Hepatocyte (in vitro differentiated cells): Measurements from ENCODE around the gene CUBN.

ENCODE experiments used
- EZH2 ChIP-seq: fragments of 200-600 bp; sonication (generic); IDR thresholded peaks from 2 replicates; pipeline ENCODE4 v1.6.1; 2016; ENCODE audit warnings: antibody characterized with exemption, mild to moderate bottlenecking, borderline replicate concordance
- EZH2phosphoT487 ChIP-seq: fragments of 200-600 bp; sonication (generic); IDR thresholded peaks from one replicate; pipeline ENCODE4 v1.6.1; 2018; ENCODE audit warnings: antibody characterized with exemption, mild to moderate bottlenecking, low read depth, moderate library complexity; ENCODE audit not compliant: unreplicated experiment, severe bottlenecking
- TF ChIP-seq, protein P1 (sequence below): fragments of 200-600 bp; sonication (generic); IDR thresholded peaks from 2 replicates; pipeline ENCODE4 v1.5.1; 2016; ENCODE audit warnings: antibody characterized with exemption, mild to moderate bottlenecking; ENCODE audit not compliant: poor library complexity

DNA sequence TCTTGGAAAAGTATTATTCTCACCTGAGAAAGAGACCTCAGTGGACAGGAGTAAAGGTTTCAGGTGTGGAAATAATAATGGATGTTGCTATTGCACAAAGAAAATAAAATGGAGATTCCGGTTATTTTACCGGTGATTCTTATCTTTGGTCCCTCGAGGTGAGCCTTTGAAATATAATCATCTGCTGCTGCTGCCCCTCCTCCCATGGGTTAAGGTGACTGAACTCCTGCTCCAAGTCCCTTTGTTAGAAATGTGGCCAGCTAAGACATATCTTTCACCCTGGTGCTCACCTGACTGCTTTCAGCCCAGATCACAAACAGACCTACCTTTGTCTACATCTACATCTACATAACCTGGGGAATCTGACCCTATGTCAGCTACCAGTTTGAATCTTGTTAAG, 5.7 kb downstream of the CUBN start:
- TF ChIP-seq, protein P1, sequence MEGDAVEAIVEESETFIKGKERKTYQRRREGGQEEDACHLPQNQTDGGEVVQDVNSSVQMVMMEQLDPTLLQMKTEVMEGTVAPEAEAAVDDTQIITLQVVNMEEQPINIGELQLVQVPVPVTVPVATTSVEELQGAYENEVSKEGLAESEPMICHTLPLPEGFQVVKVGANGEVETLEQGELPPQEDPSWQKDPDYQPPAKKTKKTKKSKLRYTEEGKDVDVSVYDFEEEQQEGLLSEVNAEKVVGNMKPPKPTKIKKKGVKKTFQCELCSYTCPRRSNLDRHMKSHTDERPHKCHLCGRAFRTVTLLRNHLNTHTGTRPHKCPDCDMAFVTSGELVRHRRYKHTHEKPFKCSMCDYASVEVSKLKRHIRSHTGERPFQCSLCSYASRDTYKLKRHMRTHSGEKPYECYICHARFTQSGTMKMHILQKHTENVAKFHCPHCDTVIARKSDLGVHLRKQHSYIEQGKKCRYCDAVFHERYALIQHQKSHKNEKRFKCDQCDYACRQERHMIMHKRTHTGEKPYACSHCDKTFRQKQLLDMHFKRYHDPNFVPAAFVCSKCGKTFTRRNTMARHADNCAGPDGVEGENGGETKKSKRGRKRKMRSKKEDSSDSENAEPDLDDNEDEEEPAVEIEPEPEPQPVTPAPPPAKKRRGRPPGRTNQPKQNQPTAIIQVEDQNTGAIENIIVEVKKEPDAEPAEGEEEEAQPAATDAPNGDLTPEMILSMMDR = no peak
- TF ChIP-seq EZH2 (no peak), EZH2phosphoT487 (no peak)
